ENCODE results near the gene PITPNM3. TPM values are rescaled to one million over a fixed set of nuclear protein-coding genes. Genes with fewer than 3 reads are reported as not detected.

The PITPNM3 gene
- total and polyA plus RNA-seq, 2 of the 8 experiments (the other 6 are each of a cell fraction or from before 2014, with no cell fraction given) = 1.7 to 3.1 TPM

DNA sequence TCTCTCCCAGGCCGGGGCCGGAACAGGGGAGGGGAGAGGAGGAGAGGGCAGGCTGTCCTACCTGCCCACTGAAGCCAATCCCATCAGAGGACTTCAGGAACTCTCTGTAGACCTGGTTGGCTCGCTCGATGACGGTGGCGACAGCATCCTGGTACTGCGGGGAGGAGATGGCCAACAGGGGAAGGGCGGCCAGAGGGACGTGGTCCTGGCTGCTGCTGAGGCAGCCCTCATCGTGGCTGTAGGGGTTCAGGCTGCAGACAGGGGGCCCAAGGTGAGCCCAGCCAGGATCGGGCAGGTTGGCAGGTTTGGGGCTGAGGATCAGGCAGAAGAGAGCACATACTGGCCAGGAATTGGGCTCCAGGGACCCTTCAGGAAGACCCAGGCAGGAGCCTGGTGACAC lies 77.9 kb downstream of the PITPNM3 start:
- Histone ChIP-seq H3K56ac (replicated peaks; ENCODE audit: insufficient read length, low read depth, low read length) (no peak overlapping the region), H2BK12ac (ENCODE audit: low read depth, low read length) (no peak overlapping the region), H3K23me2 (ENCODE audit: low read depth, low read length) (no peaks in the 10 kb centered on the region), H3K79me2 (ENCODE audit: control insufficient read depth in 1 of 2, insufficient read depth in 2 of 2, low read length in 2 of 2) (no peaks in the 10 kb centered on the region), H4K8ac (ENCODE audit: extremely low read depth, insufficient read depth, low read length) (no peak overlapping the region), H2BK5ac (ENCODE audit: low read depth, low read length) (no peak overlapping the region), H3K9me3 (ENCODE audit: insufficient read depth in 2 of 2, low read depth in 1 of 2, low read length in 1 of 2) (no peaks in the 10 kb centered on the region), H2AK5ac (ENCODE audit: low read depth, low read length) (no peak overlapping the region), H3K4me3 (ENCODE audit: extremely low read depth in 1 of 4, insufficient read depth in 2 of 4, low read depth in 3 of 4, low read length in 4 of 4) (no peak overlapping the region), H4K20me1 (replicated peaks in 1 of 2; ENCODE audit: control insufficient read depth in 1 of 2, insufficient read depth in 2 of 2, low read length in 2 of 2) (no peaks in the 10 kb centered on the region), H2AFZ (ENCODE audit: low read length) (no peak overlapping the region), H3K18ac (ENCODE audit: extremely low read depth, low read length) (no peak overlapping the region; the same call in 1 of the 2 replicates), H3K4ac (replicated peaks; ENCODE audit: insufficient read length, low read depth, low read length) (no peak overlapping the region), H3K23ac (ENCODE audit: insufficient read length) (no peak overlapping the region), H2BK15ac (ENCODE audit: low read length) (no peak overlapping the region), H3K27ac (ENCODE audit: low read depth, low read length) (no peak overlapping the region), H4K5ac (ENCODE audit: insufficient read length, low read depth, low read length) (no peak overlapping the region), H3K4me1 (replicated peaks in 1 of 4; ENCODE audit: control insufficient read depth in 3 of 4, insufficient read depth in 4 of 4, low read length in 3 of 4) (peaks cover 0 to 2% (median 1%) of the 10 kb centered on the region in 4 experiments; a peak in 1 of 7 replicates), H2BK120ac (replicated peaks; ENCODE audit: low read depth, low read length) (no peak overlapping the region), H2BK20ac (ENCODE audit: low read length) (no peak overlapping the region), H3K36me3 (ENCODE audit: control insufficient read depth in 2 of 4, insufficient read depth in 4 of 4, low read length in 3 of 4) (no peaks in the 10 kb centered on the region), H3K4me2 (ENCODE audit: insufficient read depth in 1 of 2, low read depth in 2 of 2, low read length in 2 of 2) (no peak overlapping the region), H4K91ac (replicated peaks; ENCODE audit: insufficient read length, low read length) (no peak overlapping the region), H3K27me3 (replicated peaks in 1 of 4; ENCODE audit: control insufficient read depth in 3 of 4, extremely low read depth in 1 of 4, insufficient read depth in 3 of 4, low read length in 3 of 4) (no peaks in the 10 kb centered on the region), H3K79me1 (ENCODE audit: low read depth, low read length) (no peaks in the 10 kb centered on the region), H3K14ac (ENCODE audit: insufficient read length) (no peak overlapping the region), H3K9ac (replicated peaks in 1 of 4; ENCODE audit: extremely low read depth in 1 of 4, low read depth in 3 of 4, low read length in 3 of 4) (no peak overlapping the region)
- POLR2A ChIA-PET (ENCODE audit: partially characterized antibody) = no interaction called here
- no peak for FAIRE-seq
- no peak for DNase-seq (ENCODE audit: low read depth in 1 of 2, low spot score in 2 of 2)
- CTCF ChIA-PET (ENCODE audit: partially characterized antibody) = interaction anchor here (1.9 kb wide), 1 partner anchor 10 kb away, joined by 10 read pairs; no protein-coding TSS in a partner anchor
- WGBS, 2 experiments (ENCODE audit: extremely low coverage in 1 of 2, insufficient coverage in 1 of 2, insufficient read length in 1 of 2, insufficient replicate concordance in 2 of 2, low coverage in 1 of 2, low lambda C conversion rate in 2 of 2, missing lambda C conversion rate in 1 of 2) = 80% methylated on average over 11 of the region's 11 CpGs; no CpG with 5 or more reads in 1 of the 2 experiments
- no peak for TF ChIP-seq TEAD4 (IDR thresholded peaks at IDR 0.05; ENCODE audit: low read depth, low read length)
- TF ChIP-seq, protein P1, sequence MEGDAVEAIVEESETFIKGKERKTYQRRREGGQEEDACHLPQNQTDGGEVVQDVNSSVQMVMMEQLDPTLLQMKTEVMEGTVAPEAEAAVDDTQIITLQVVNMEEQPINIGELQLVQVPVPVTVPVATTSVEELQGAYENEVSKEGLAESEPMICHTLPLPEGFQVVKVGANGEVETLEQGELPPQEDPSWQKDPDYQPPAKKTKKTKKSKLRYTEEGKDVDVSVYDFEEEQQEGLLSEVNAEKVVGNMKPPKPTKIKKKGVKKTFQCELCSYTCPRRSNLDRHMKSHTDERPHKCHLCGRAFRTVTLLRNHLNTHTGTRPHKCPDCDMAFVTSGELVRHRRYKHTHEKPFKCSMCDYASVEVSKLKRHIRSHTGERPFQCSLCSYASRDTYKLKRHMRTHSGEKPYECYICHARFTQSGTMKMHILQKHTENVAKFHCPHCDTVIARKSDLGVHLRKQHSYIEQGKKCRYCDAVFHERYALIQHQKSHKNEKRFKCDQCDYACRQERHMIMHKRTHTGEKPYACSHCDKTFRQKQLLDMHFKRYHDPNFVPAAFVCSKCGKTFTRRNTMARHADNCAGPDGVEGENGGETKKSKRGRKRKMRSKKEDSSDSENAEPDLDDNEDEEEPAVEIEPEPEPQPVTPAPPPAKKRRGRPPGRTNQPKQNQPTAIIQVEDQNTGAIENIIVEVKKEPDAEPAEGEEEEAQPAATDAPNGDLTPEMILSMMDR (IDR thresholded peaks at IDR 0.05; ENCODE audit: control extremely low read depth in 1 of 3, insufficient read depth in 1 of 3, low read depth in 1 of 3, low read length in 3 of 3) = peak in 2 of 3 experiments; percentile 13; a peak in 3 of 4 replicates
- no peak for TF ChIP-seq CHD2 (IDR thresholded peaks at IDR 0.05; ENCODE audit: low read length)
- no peak for TF ChIP-seq SP2 (IDR thresholded peaks at IDR 0.05; ENCODE audit: low read length)
